Adrenal gland (tissue), 12 donors: ENCODE measurements around the gene NDUFV3. TPM values are rescaled to one million over a fixed set of nuclear protein-coding genes. Genes with fewer than 3 reads are reported as not detected.

ENCODE experiments used
- DNase-seq, 7 donors: peaks; one replicate each; pipeline ENCODE4 v3.0.0-alpha.2; 2019 to 2020
- H3K27ac ChIP-seq, 5 donors: fragments of 200-600 bp; sonication (generic) in 4 of 5; 1 replicate in 3 of 5; 2 replicates in 2 of 5; pipeline versions ENCODE4 v1.5.1 to v1.8.0; 2016 to 2020; ENCODE audit warnings: mild to moderate bottlenecking in 1 of 5
- H3K27me3 ChIP-seq: fragments of 200-600 bp; 2 replicates; pipeline ENCODE4 v1.8.0; 2021
- H3K36me3 ChIP-seq, 2 donors: fragments of 200-600 bp; replicated peaks in 1 of 2; 1 replicate in 1 of 2; 2 replicates in 1 of 2; pipeline versions ENCODE4 v1.5.1 to v1.8.0; 2018 to 2022
- H3K4me1 ChIP-seq, 2 donors: fragments of 200-600 bp; replicated peaks in 1 of 2; 1 replicate in 1 of 2; 2 replicates in 1 of 2; pipeline versions ENCODE4 v1.5.1 to v1.8.0; 2018 to 2021
- H3K4me3 ChIP-seq, 4 donors: fragments of 200-600 bp; sonication (generic) in 3 of 4; one replicate each; pipeline ENCODE4 v1.5.1; 2016 to 2018
- H3K9me3 ChIP-seq, 3 donors: fragments of 200-600 bp; sonication (generic) in 1 of 3; replicated peaks in 1 of 3; 1 replicate in 2 of 3; 2 replicates in 1 of 3; pipeline versions ENCODE4 v1.5.1 to v1.8.0; 2016 to 2021
- CTCF ChIP-seq, 6 experiments: fragments of 450-650 bp in 4 of 6; fragments of 200-600 bp in 2 of 6; sonication (generic) in 1 of 6; IDR thresholded peaks; 1 replicate in 5 of 6; 2 replicates in 1 of 6; pipeline versions ENCODE4 v1.5.1 to v1.8.0; 2016 to 2021; ENCODE audit warnings: antibody characterized with exemption in 6 of 6, mild to moderate bottlenecking in 2 of 6, moderate library complexity in 1 of 6
- POLR2A ChIP-seq, 2 donors: fragments of 450-650 bp; IDR thresholded peaks; one replicate each; pipeline ENCODE4 v1.6.1; 2017; ENCODE audit warnings: antibody characterized with exemption in 2 of 2, mild to moderate bottlenecking in 2 of 2, moderate library complexity in 1 of 2
- WGBS, 4 donors: extraction: QIAGEN DNeasy Blood & Tissue Kit in 2 of 4; methylation state at CpG; one replicate each; pipeline versions ENCODE4 v1.1.5 to v1.1.7; 2013 to 2017; 5-methylcytosine and 5-hydroxymethylcytosine counted together
- intact Hi-C, 2 donors: fragments of 100-400 bp; cut with DNase I; formaldehyde crosslinking; loops; one replicate each; pipeline versions ENCODE4 v1.14.1 to v1.15.0; 2022 to 2023
- polyA plus RNA-seq, 3 donors: library from polyadenylated mRNA; stranded (reverse); fragments of 200-250 nt in 2 of 3; fragments of 350-450 nt in 1 of 3; fragmentation: Illumina TruSeq in 1 of 3; extraction: RNeasy Lipid Tissue Mini Kit (QIAGEN cat#74804) in 1 of 3; gene quantifications; one replicate each; pipeline ENCODE4 v1.2.3, GENCODE V29; 2013 to 2014
- total RNA-seq, 9 donors: library from RNA; depleted of rRNA in 4 of 9; stranded (reverse); fragments of >200 nt in 4 of 9; fragments of 120-200 nt in 1 of 9; fragmentation: NEBNext Ultra II Directional in 1 of 9; extraction: Animal tissue kit (Norgen Biotek cat#: 25700) in 1 of 9; gene quantifications; one replicate each; pipeline versions ENCODE4 v1.1.0 to v1.2.4, GENCODE V29; 2013 to 2023
- donor health status: healthy with polysubstance abuse.
- donor health status: Bipolar disorder and iron deficiency.
- donor health status: DM: yes; HTN: yes; CAD: no.
- donor health status: DM: no; HTN: no; CAD: no.
- donor health status: DM: no; HTN: no; CAD: no.
- donor health status: DM: yes; HTN: yes; CAD: no.

Gene NDUFV3
- total and polyA plus RNA-seq, 12 donors = 30.4 to 43.5 (median 36.1) TPM

GRCh38 chr21:42913476-42913875 is 20.4 kb downstream of the NDUFV3 start:
- Histone ChIP-seq H3K9me3 (no peaks in the 10 kb centered on the region), H3K27me3 (no peaks in the 10 kb centered on the region), H3K27ac (peak overlapping the region in 1 of 5 donors; percentile 1), H3K4me1 (no peaks in the 10 kb centered on the region), H3K4me3 (no peak overlapping the region), H3K36me3 (peaks cover 0 to 34% of the 10 kb centered on the region in 2 donors)
- 61 to 86% (median 71%) methylated on average over 5 to 7 of the region's 7 CpGs for WGBS, 4 donors
- TF ChIP-seq POLR2A (IDR thresholded peaks at IDR 0.05) (no peak), CTCF (IDR thresholded peaks at IDR 0.05) (no peak)
- intact Hi-C loops = no loop called here
- DNase-seq = no peak

- no peak for DNase-seq
- Histone ChIP-seq H3K4me3 (no peak overlapping the region), H3K27me3 (no peaks in the 10 kb centered on the region), H3K4me1 (no peaks in the 10 kb centered on the region), H3K27ac (no peak overlapping the region), H3K9me3 (no peaks in the 10 kb centered on the region), H3K36me3 (no peaks in the 10 kb centered on the region)
- intact Hi-C loops = no loop called here
- 93 to 96% (median 95%) methylated on average over 6 of the region's 6 CpGs for WGBS, 4 donors
- TF ChIP-seq POLR2A (IDR thresholded peaks at IDR 0.05) (no peak), CTCF (IDR thresholded peaks at IDR 0.05) (no peak)
Observed at GRCh38 chr21:42918291-42918690, 25.2 kb downstream of the NDUFV3 start.

GRCh38 chr21:42921927-42922326 is 28.8 kb downstream of the NDUFV3 start:
- H3K4me1 ChIP-seq = no peaks in the 10 kb centered on the region
- intact Hi-C loops = loop anchor here in 1 of 2 donors (5.0 kb wide), 1 partner anchor 45 kb away; no protein-coding TSS in a partner anchor
- no peak overlapping the region for H3K27ac ChIP-seq
- no peak overlapping the region for H3K4me3 ChIP-seq
- H3K9me3 ChIP-seq = no peaks in the 10 kb centered on the region
- no peak for DNase-seq
- WGBS, 4 donors = 78 to 87% (median 85%) methylated on average over 4 of the region's 4 CpGs
- TF ChIP-seq POLR2A (IDR thresholded peaks at IDR 0.05) = no peak
- TF ChIP-seq CTCF (IDR thresholded peaks at IDR 0.05) = no peak
- H3K27me3 ChIP-seq = no peaks in the 10 kb centered on the region
- H3K36me3 ChIP-seq = no peaks in the 10 kb centered on the region

GRCh38 chr21:42922918-42923317 is 29.8 kb downstream of the NDUFV3 start:
- TF ChIP-seq CTCF (IDR thresholded peaks at IDR 0.05) (no peak), POLR2A (IDR thresholded peaks at IDR 0.05) (no peak)
- H3K27ac ChIP-seq = no peak overlapping the region
- no peaks in the 10 kb centered on the region for H3K36me3 ChIP-seq
- H3K4me3 ChIP-seq = no peak overlapping the region
- intact Hi-C loops = loop anchor here in 1 of 2 donors (5.0 kb wide), 1 partner anchor 44 kb away; no protein-coding TSS in a partner anchor
- no peaks in the 10 kb centered on the region for H3K9me3 ChIP-seq
- H3K27me3 ChIP-seq = no peaks in the 10 kb centered on the region
- no peaks in the 10 kb centered on the region for H3K4me1 ChIP-seq
- DNase-seq = no peak
- WGBS, 4 donors = 86 to 91% (median 89%) methylated on average over 10 to 18 of the region's 18 CpGs
